IMR-90 (cell line): Measurements from ENCODE around the gene YTHDC2. TPM values are rescaled to one million over a fixed set of nuclear protein-coding genes. Genes with fewer than 3 reads are reported as not detected.

ENCODE experiments used
- ATAC-seq: fragments of 200-7000 bp; cut with Tn5 transposase; 2 replicates; pipeline ENCODE4 v1.9.1; 2020; ENCODE audit warnings: low read depth, mild to moderate bottlenecking, moderate library complexity
- BruUV-seq: library from RNA; stranded (reverse); fragments of 400-500 nt; replicated peaks from 2 replicates; lab custom pipeline; 2021; lab: Mats Ljungman, UMichigan
- CTCF ChIA-PET: fragments of 300-600 bp; formaldehyde crosslinking; extraction: SDS; loops from one replicate; lab custom pipeline; 2021; ENCODE audit warnings: antibody characterized with exemption; lab: Yijun Ruan, JAX
- POLR2A ChIA-PET: fragments of 300-600 bp; sonication (Branson Sonifier 250); formaldehyde crosslinking; loops from one replicate; lab custom pipeline; 2022; ENCODE audit warnings: antibody characterized with exemption; ENCODE audit not compliant: unreplicated experiment; lab: Charles Lee
- DNase-seq: peaks from one replicate; pipeline ENCODE4 v3.0.0; 2013
- H2AFZ ChIP-seq: replicated peaks from 2 replicates; pipeline ENCODE3; 2013; ENCODE audit warnings: low read length, mild to moderate bottlenecking; ENCODE audit not compliant: poor library complexity
- H2AK5ac ChIP-seq: 2 replicates; pipeline ENCODE4 v1.6.1; 2013; ENCODE audit warnings: low read depth, low read length, inconsistent platforms
- H2AK9ac ChIP-seq: replicated peaks from 2 replicates; pipeline ENCODE3; 2013; ENCODE audit warnings: mild to moderate bottlenecking, low read depth, low read length, moderate library complexity; ENCODE audit not compliant: poor library complexity
- H2BK120ac ChIP-seq: 2 replicates; pipeline ENCODE4 v1.6.1; 2013; ENCODE audit warnings: low read depth, low read length, inconsistent platforms
- H2BK15ac ChIP-seq: 3 replicates; pipeline ENCODE4 v1.6.1; 2013; ENCODE audit warnings: low read depth, low read length, inconsistent platforms
- H2BK20ac ChIP-seq: 2 replicates; pipeline ENCODE4 v1.6.1; 2013; ENCODE audit warnings: low read depth, mild to moderate bottlenecking, inconsistent platforms, low read length, moderate library complexity
- H2BK5ac ChIP-seq: 2 replicates; pipeline ENCODE4 v1.6.1; 2013; ENCODE audit warnings: mild to moderate bottlenecking, low read depth, low read length, inconsistent platforms; ENCODE audit not compliant: poor library complexity, severe bottlenecking
- H3K14ac ChIP-seq: replicated peaks from 2 replicates; pipeline ENCODE4 v1.6.1; 2013; ENCODE audit warnings: low read depth, low read length, inconsistent platforms
- H3K18ac ChIP-seq: 2 replicates; pipeline ENCODE4 v1.6.1; 2013; ENCODE audit warnings: low read depth, low read length, control low read depth
- H3K23ac ChIP-seq: 2 replicates; pipeline ENCODE4 v1.6.1; 2013; ENCODE audit warnings: low read depth, low read length, inconsistent platforms
- H3K27ac ChIP-seq: 2 replicates; pipeline ENCODE4 v1.5.1; 2013; ENCODE audit warnings: mild to moderate bottlenecking, control low read depth, low read length; ENCODE audit not compliant: insufficient read depth
- H3K27me3 ChIP-seq: 2 replicates; pipeline ENCODE4 v1.6.1; 2013; ENCODE audit warnings: low read length; ENCODE audit not compliant: control insufficient read depth, insufficient read depth
- H3K36me3 ChIP-seq: 2 replicates; pipeline ENCODE4 v1.6.1; 2013; ENCODE audit warnings: low read length, mixed read lengths; ENCODE audit not compliant: control insufficient read depth, insufficient read depth
- H3K4ac ChIP-seq: 2 replicates; pipeline ENCODE4 v1.6.1; 2013; ENCODE audit warnings: low read depth, low read length, inconsistent platforms
- H3K4me1 ChIP-seq: 2 replicates; pipeline ENCODE4 v1.6.1; 2013; ENCODE audit warnings: low read length, mixed read lengths; ENCODE audit not compliant: control insufficient read depth, insufficient read depth
- H3K4me2 ChIP-seq: 2 replicates; pipeline ENCODE4 v1.6.1; 2013; ENCODE audit warnings: low read depth, mild to moderate bottlenecking, control low read depth, low read length, moderate library complexity
- H3K4me3 ChIP-seq: 2 replicates; pipeline ENCODE4 v1.5.1; 2013; ENCODE audit warnings: low read depth, mild to moderate bottlenecking, control low read depth, low read length, moderate library complexity; ENCODE audit not compliant: insufficient read depth
- H3K56ac ChIP-seq: 2 replicates; pipeline ENCODE4 v1.6.1; 2013; ENCODE audit warnings: low read length, inconsistent platforms; ENCODE audit not compliant: insufficient read depth; ENCODE audit errors: extremely low read depth
- H3K79me1 ChIP-seq, 2 experiments: 2 replicates each; pipeline ENCODE4 v1.6.1; 2013; ENCODE audit warnings: low read length in 2 of 2, inconsistent platforms in 1 of 2, low read depth in 1 of 2
- H3K9ac ChIP-seq: 2 replicates; pipeline ENCODE4 v1.6.1; 2013; ENCODE audit warnings: low read depth, low read length, control low read depth
- H3K9me1 ChIP-seq: 2 replicates; pipeline ENCODE4 v1.6.1; 2013; ENCODE audit warnings: low read length, inconsistent platforms; ENCODE audit not compliant: insufficient read depth
- H3K9me3 ChIP-seq: 2 replicates; pipeline ENCODE4 v1.6.1; 2013; ENCODE audit warnings: low read length; ENCODE audit not compliant: control insufficient read depth, insufficient read depth
- H4K20me1 ChIP-seq: 2 replicates; pipeline ENCODE4 v1.6.1; 2013; ENCODE audit warnings: low read length, inconsistent platforms; ENCODE audit not compliant: insufficient read depth
- H4K5ac ChIP-seq: 2 replicates; pipeline ENCODE4 v1.6.1; 2013; ENCODE audit warnings: mild to moderate bottlenecking, low read depth, low read length, control low read depth
- H4K8ac ChIP-seq, 2 experiments: 2 replicates each; pipeline ENCODE4 v1.6.1; 2013; ENCODE audit warnings: low read depth in 2 of 2, low read length in 2 of 2, control low read depth in 1 of 2, inconsistent platforms in 1 of 2
- H4K91ac ChIP-seq: 2 replicates; pipeline ENCODE4 v1.6.1; 2013; ENCODE audit warnings: low read depth, low read length, inconsistent platforms; ENCODE audit not compliant: insufficient read depth
- CEBPB ChIP-seq: IDR thresholded peaks from 2 replicates; pipeline ENCODE4 v1.6.1; 2012; ENCODE audit warnings: low read depth, low read length, improper control_type of control experiment
- CHD1 ChIP-seq: IDR thresholded peaks from 2 replicates; pipeline ENCODE4 v1.6.1; 2012; ENCODE audit warnings: low read depth, low read length, improper control_type of control experiment
- MAFK ChIP-seq: IDR thresholded peaks from 2 replicates; pipeline ENCODE4 v1.6.1; 2012; ENCODE audit warnings: low read depth, low read length, improper control_type of control experiment
- MAZ ChIP-seq: IDR thresholded peaks from 2 replicates; pipeline ENCODE4 v1.6.1; 2012; ENCODE audit warnings: low read depth, mild to moderate bottlenecking, low read length, improper control_type of control experiment, moderate library complexity, borderline replicate concordance
- MXI1 ChIP-seq: IDR thresholded peaks from 2 replicates; pipeline ENCODE4 v1.6.1; 2012; ENCODE audit warnings: low read depth, mild to moderate bottlenecking, low read length, moderate library complexity, borderline replicate concordance
- NFE2L2 ChIP-seq: fragments of 150-350 bp; IDR thresholded peaks from 2 replicates; pipeline ENCODE4 v1.6.1; 2016; ENCODE audit warnings: low read depth, mild to moderate bottlenecking, low read length
- POLR2A ChIP-seq: IDR thresholded peaks from 2 replicates; pipeline ENCODE4 v1.6.1; 2012; ENCODE audit warnings: mild to moderate bottlenecking, low read depth, low read length
- RCOR1 ChIP-seq: IDR thresholded peaks from 2 replicates; pipeline ENCODE4 v1.6.1; 2012; ENCODE audit warnings: mild to moderate bottlenecking, low read length, improper control_type of control experiment; ENCODE audit not compliant: insufficient replicate concordance
- RFX5 ChIP-seq: IDR thresholded peaks from 2 replicates; pipeline ENCODE4 v1.8.0; 2012; ENCODE audit warnings: low read depth, mild to moderate bottlenecking, low read length, moderate library complexity
- SMC3 ChIP-seq: fragments of 150-350 bp; IDR thresholded peaks from 2 replicates; pipeline ENCODE4 v1.6.1; 2016; ENCODE audit warnings: low read depth, mild to moderate bottlenecking, antibody characterized with exemption, low read length, moderate library complexity
- dilution Hi-C: fragments of 300-500 bp; cut with HindIII; formaldehyde crosslinking; loops from one replicate; pipeline ENCODE4 v1.14.3; 2018; ENCODE audit warnings: low sequenced_read_pairs; ENCODE audit not compliant: unreplicated experiment
- in situ Hi-C: fragments of 300-500 bp; cut with MboI; formaldehyde crosslinking; loops from 3 replicates; pipeline ENCODE4 v1.14.3; 2019; ENCODE audit warnings: low sequenced_read_pairs, inconsistent platforms, mixed read lengths
- intact Hi-C: fragments of 100-400 bp; cut with micrococcal nuclease; formaldehyde crosslinking; loops from 2 replicates; pipeline ENCODE4 v1.10.0; 2022
- polyA plus RNA-seq, 3 experiments: library from polyadenylated mRNA; depleted of rRNA; stranded (reverse); fragments of >200 nt; gene quantifications; 2 replicates each; pipeline ENCODE4 v1.2.3, GENCODE V29; 2012; ENCODE audit warnings: low replicate concordance in 1 of 3
- total RNA-seq: library from RNA; depleted of rRNA; stranded (reverse); fragments of >200 nt; gene quantifications from 2 replicates; pipeline ENCODE4 v1.2.3, GENCODE V29; 2012
- TF ChIP-seq, protein P1 (sequence below): fragments of 150-350 bp; IDR thresholded peaks from 2 replicates; pipeline ENCODE4 v1.6.1; 2016; ENCODE audit warnings: low read depth, mild to moderate bottlenecking, low read length, moderate library complexity, borderline replicate concordance

Gene YTHDC2
- total and polyA plus RNA-seq, 2 of the 4 experiments (the other 2 are of a cell fraction): 6.5 to 13.4 TPM

GRCh38 chr5:113508756-113509155 lies 4.7 kb upstream of the YTHDC2 start:
- no peak overlapping the region for H4K91ac ChIP-seq
- no peak for ATAC-seq
- H2AFZ ChIP-seq: no peak overlapping the region
- H3K9me3 ChIP-seq: no peaks in the 10 kb centered on the region
- no peak overlapping the region for H3K56ac ChIP-seq
- TF ChIP-seq POLR2A (no peak), NFE2L2 (no peak), MAZ (no peak), MXI1 (no peak), SMC3 (no peak), RFX5 (no peak), MAFK (no peak), CHD1 (no peak), RCOR1 (no peak), CEBPB (no peak)
- TF ChIP-seq, protein P1, sequence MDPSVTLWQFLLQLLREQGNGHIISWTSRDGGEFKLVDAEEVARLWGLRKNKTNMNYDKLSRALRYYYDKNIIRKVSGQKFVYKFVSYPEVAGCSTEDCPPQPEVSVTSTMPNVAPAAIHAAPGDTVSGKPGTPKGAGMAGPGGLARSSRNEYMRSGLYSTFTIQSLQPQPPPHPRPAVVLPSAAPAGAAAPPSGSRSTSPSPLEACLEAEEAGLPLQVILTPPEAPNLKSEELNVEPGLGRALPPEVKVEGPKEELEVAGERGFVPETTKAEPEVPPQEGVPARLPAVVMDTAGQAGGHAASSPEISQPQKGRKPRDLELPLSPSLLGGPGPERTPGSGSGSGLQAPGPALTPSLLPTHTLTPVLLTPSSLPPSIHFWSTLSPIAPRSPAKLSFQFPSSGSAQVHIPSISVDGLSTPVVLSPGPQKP: no peak
- no TSS peak for BruUV-seq
- H2BK20ac ChIP-seq: no peak overlapping the region
- intact Hi-C loops: no loop called here
- no peak overlapping the region for H3K4ac ChIP-seq
- peaks cover 0 to 11% of the 10 kb centered on the region in 2 experiments; a peak in 2 of 4 replicates for H3K79me1 ChIP-seq
- no peak overlapping the region for H3K4me3 ChIP-seq
- CTCF ChIA-PET: no interaction called here
- no peak overlapping the region for H2BK120ac ChIP-seq
- H4K5ac ChIP-seq: no peak overlapping the region
- H2AK5ac ChIP-seq: no peak overlapping the region
- H3K4me1 ChIP-seq: no peaks in the 10 kb centered on the region; the same call in 1 of the 2 replicates
- H2BK5ac ChIP-seq: no peak overlapping the region
- no peak overlapping the region for H3K9ac ChIP-seq
- H3K27me3 ChIP-seq: no peaks in the 10 kb centered on the region
- H2AK9ac ChIP-seq: no peak overlapping the region
- POLR2A ChIA-PET: no interaction called here
- no peak overlapping the region for H3K23ac ChIP-seq
- no peaks in the 10 kb centered on the region for H3K9me1 ChIP-seq
- H3K36me3 ChIP-seq: no peaks in the 10 kb centered on the region
- H3K14ac ChIP-seq: no peak overlapping the region
- no peak overlapping the region for H3K18ac ChIP-seq
- no peak for DNase-seq
- no peak overlapping the region for H3K27ac ChIP-seq
- H4K20me1 ChIP-seq: no peaks in the 10 kb centered on the region
- no peak overlapping the region for H4K8ac ChIP-seq
- dilution Hi-C loops: no loop called here
- no peak overlapping the region for H3K4me2 ChIP-seq
- in situ Hi-C loops: loop anchor here (10.0 kb wide), 1 partner anchor 524 kb away; no protein-coding TSS in a partner anchor
- H2BK15ac ChIP-seq: no peak overlapping the region
